ENCODE measurements around the gene RNF121. TPM values are rescaled to one million over a fixed set of nuclear protein-coding genes. Genes with fewer than 3 reads are reported as not detected.

RNF121 gene
- 27.5 TPM for total RNA-seq

GRCh38 chr11:71928737-71929443, at the start of gene RNF121:
Gene RNF121, plus strand, starts transcription at chr11:71929046. Its CDS starts 16 bp downstream, at chr11:71929062.

GRCh38 chr11:71927820-71928736, 768 bp upstream of the RNF121 start, which contains the start of gene XNDC1N:
Gene XNDC1N, minus strand, starts transcription at chr11:71928594. Its CDS starts 5,241 bp downstream, at chr11:71923353.

GRCh38 chr11:71998649-71999310, 69.9 kb downstream of the RNF121 start, which contains the start of gene IL18BP:
Gene IL18BP, plus strand, starts transcription at chr11:71998909. Its CDS starts 1,076 bp downstream, at chr11:71999985.

Other genes starting within 250 kb of the RNF121 start
- gene DEFB108B, start 95.8 kb upstream of the RNF121 start, total RNA-seq, result not detected
- not detected for gene DEFB131B, start 50.6 kb upstream of the RNF121 start, total RNA-seq
- 13.6 TPM for gene XNDC1N, start 452 bp upstream of the RNF121 start, total RNA-seq
- 2.8 TPM for gene IL18BP, start 69.9 kb downstream of the RNF121 start, total RNA-seq
- 144 TPM for gene NUMA1, start 151.5 kb downstream of the RNF121 start, total RNA-seq
- 18.7 TPM for gene LRRC51, start 151.8 kb downstream of the RNF121 start, total RNA-seq
- gene LAMTOR1, start 174.3 kb downstream of the RNF121 start, total RNA-seq, result 60.0 TPM
- not detected for gene TOMT, start 176.9 kb downstream of the RNF121 start, total RNA-seq
- 15.5 TPM for gene ANAPC15, start 183.6 kb downstream of the RNF121 start, total RNA-seq
- gene FOLR3, start 206.7 kb downstream of the RNF121 start, total RNA-seq, result not detected